Stimulated activated CD8-positive, alpha-beta memory T cell treated with anti-CD3 and anti-CD28 coated beads, Interleukin-15, amount 100 ng/mL, for 4 hours (primary cell): Measurements from ENCODE around the gene CCNG2.
A peak's percentile ranks its signal among the peaks of the same experiment; 100 is the strongest.
"Not testable (repeated sequence)": the region's sequence is repeated elsewhere in the genome, so short reads cannot be mapped to it uniquely, and the experiment has no call there.

Experiments
- DNase-seq, 2 donors: peaks; one replicate each; pipeline ENCODE4 v3.0.0-alpha.2; 2020; ENCODE audit warnings: low read depth in 2 of 2

The CCNG2 gene, protein sequence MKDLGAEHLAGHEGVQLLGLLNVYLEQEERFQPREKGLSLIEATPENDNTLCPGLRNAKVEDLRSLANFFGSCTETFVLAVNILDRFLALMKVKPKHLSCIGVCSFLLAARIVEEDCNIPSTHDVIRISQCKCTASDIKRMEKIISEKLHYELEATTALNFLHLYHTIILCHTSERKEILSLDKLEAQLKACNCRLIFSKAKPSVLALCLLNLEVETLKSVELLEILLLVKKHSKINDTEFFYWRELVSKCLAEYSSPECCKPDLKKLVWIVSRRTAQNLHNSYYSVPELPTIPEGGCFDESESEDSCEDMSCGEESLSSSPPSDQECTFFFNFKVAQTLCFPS

GRCh38 chr4:77156912-77157858, at the start of gene CCNG2:
CCNG2 (plus strand) TSS chr4:77157207; CDS start chr4:77158533, 1,326 bp downstream.
- peak; percentile 72 to 73 for DNase-seq

DNA sequence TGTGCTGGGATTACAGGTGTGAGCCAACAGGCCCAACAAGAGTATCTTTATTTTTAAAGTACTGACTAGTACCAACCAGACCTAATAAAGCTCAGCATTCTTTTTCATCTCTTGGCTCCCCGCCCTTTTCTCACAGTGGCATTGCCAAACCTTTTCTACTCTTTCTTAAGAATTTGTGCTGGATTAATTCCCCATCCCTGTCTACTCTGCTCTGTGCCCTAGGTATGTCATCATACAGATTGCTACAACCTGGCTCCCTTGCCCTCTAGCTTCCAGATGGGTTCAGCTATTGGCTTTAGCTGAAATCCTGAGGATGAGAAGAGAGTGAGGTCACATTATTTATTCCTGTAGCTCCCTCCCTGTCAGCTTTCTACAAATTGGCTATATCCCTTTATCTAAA, 46.3 kb upstream of the CCNG2 start:
- DNase-seq, result no peak

GRCh38 chr4:77113069-77113468, 43.9 kb upstream of the CCNG2 start:
- no peak for DNase-seq

DNA sequence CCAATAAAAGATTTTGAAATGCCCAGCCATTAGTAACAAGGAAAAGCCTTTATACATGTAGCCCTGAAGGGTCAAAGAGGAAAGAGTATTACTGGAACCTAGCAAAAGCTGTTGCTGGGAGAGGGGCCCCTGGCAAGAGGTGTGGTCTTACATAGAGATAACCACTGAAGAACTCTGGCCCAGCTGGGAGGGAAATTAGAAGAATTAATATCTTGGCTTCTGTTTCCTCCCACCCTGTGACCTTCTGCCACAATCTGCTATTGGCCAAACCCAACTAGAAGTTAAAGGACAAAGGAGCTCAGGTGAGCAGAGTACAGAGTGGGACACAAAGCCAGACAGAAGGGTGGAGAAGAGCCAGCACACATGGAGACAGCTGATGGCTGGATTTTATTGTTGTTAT, 39.3 kb upstream of the CCNG2 start:
- DNase-seq, result no peak

DNA sequence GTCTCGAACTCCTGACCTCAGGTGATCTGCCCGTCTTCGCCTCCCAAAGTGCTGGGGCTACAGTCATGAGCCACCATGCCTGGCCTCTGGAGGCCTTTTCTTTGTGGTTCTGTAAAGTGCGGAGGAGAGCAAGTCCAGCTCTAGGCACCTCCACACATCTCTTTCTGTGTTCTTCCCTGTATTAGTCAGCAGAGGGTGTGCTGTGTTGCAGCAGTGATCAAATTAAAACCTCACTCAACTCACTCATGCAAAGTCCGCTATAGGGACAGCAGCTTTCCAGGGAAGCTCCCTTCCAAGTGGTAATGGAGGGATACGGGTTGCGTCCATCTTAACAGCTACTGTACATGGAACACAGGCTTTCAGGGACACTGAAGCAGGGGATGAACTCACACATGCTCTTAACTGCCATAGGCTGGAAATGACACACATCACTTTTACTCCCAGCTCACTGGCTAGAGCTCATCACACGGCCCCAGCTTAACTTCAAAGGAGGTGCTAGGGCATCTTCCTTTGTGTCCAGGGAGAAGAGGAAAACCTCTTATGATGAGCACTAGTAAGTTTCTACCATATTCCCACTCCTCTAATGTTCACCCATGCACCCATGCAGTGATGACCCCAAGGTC, 36.0 kb upstream of the CCNG2 start:
- no peak for DNase-seq

DNA sequence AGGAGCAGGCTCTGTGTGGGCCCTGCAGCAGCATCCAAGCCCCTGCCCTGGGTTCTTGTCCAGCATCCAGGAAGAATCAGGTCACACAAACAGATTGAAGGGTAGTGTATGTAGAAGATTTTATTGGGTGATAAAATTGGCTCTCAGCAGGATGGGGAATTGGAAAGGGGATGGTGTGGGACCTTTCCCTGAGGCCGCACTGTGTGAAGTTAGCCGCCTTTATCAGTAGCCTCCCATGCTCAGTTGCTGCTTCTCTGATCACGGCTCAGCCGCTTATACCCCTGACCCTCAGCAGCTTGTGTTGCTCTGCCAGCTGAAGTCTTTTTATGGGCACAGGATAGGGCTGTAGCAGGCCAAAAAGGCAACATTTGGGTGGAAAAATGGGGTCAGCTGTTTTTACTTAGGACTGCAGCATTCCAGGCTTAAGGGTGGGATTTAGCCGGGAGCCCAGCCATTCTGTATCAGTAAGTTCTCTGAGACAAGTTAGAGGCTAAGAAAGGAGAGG, 35.2 kb upstream of the CCNG2 start:
- DNase-seq, result no peak

- no peak for DNase-seq
Measured at GRCh38 chr4:77122656-77123055, 34.4 kb upstream of the CCNG2 start.

GRCh38 chr4:77123411-77123810, 33.6 kb upstream of the CCNG2 start:
- DNase-seq, result no peak

DNA sequence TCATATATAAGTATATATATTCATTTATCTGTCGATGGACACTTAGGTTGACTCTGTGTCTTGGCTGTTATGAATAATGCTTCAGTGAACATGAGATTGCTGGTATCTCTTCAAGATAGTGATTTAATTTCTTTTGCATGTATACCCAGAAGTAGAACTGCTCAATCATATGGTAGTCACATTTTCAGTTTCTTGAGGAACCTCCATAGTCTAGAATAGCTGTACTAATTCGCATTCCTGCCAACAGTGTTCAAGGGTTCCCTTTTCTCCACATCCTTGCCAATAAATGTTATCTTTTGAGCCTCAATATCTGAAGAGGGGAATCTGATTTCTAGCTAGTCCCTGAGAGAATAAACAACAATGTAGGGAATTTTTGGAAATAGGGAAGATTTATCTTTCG, 32.4 kb upstream of the CCNG2 start:
- no peak for DNase-seq

DNA sequence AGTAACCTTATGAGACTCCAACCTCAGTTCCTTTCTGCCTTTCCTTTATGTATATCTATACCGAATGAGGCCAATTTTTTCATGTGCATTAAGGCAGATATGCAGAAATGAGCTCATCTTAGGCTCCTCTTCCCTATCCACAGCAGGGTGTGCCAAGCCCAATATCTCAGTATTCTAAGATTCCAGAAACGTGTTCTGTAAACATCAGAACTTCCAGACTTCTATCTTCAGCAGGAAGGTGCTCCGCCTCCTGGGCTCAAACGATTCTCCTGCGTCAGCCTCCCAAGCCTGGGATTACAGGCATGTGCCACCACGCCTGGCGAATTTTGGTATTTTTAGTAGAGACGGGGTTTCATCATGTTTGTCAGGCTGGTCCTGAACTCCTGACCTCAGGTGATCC, 31.0 kb upstream of the CCNG2 start:
- no peak for DNase-seq

DNA sequence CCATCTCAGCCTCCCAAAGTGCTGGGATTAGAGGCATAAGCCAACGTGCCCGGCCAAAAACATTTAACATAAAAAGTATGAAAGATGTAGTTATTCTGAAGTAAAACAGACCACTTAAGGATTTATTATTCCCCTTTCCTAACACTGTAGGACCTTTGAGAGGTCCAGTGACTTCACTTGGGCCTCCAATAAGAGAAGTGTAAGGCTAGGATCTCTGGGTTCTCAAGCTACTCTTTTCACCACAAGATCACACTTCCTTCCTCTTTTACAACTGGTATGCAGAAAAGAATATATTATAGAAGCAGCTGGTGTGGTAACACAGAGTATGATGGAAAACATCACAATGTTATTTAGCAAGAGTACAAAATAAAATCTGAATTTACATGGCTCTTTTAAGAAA, 30.2 kb upstream of the CCNG2 start:
- DNase-seq, result no peak

GRCh38 chr4:77127215-77127614, 29.8 kb upstream of the CCNG2 start:
- no peak for DNase-seq

DNA sequence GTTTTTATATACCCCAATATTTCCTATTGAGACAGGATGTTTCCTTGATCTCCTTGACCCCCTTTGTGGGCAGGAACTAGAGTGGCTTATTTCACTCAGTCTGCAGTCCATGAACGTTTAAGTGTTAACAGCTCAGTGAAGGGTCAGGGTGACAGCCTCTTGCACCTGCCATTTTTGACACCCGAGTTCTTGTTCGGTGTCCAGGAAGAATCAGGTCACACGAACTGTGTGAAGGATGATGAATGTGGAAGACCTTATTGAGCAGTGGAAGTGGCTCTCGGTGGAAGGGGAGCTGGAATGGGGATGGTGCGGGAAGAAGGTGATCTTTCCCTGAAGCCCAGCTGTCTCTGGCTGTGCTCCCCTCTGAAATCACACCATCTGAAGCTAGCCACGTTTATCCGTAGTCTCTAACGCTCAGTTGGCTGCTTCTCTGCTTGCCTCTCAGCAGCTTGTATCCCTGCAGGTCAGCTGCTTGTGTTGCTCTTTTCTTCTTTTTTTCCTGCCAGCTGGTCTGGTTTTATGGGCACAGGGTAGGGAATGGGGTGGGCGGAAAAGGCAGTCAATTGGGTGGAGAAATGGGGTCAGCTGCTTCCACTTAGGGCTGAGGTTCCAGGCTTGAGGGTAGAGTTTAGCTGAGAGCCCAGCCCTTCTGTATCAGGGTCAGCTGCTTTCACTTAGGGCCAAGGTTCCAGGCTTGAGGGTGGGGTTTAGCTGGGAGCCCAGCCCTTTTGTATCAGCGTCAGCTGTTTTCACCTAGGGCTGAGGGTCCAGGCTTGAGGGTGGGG, 29.0 kb upstream of the CCNG2 start:
- no peak for DNase-seq

- DNase-seq, result no peak
Measured at GRCh38 chr4:77132652-77133312, 24.2 kb upstream of the CCNG2 start.

DNA sequence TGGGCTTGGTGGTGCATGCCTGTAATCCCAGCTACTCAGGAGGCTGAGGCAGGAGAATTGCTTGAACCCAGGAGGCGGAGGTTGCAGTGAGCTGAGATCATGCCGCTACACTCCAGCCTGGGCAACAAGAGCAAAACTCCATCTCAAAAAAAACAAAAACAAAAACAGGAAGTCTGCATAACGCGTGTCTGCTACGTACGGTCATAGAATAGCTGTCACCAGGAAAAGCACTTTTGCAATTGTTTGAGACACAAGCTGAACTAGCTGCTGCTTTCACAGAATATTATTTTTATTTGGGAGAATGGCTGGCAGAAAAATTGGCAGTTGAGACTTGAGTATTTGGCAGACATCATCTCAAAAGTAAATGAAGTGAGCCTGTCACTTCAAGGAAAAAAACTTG, 19.6 kb upstream of the CCNG2 start:
- DNase-seq, result not testable (repeated sequence)

- no peak for DNase-seq
Measured at GRCh38 chr4:77141964-77142645, 14.9 kb upstream of the CCNG2 start.

DNA sequence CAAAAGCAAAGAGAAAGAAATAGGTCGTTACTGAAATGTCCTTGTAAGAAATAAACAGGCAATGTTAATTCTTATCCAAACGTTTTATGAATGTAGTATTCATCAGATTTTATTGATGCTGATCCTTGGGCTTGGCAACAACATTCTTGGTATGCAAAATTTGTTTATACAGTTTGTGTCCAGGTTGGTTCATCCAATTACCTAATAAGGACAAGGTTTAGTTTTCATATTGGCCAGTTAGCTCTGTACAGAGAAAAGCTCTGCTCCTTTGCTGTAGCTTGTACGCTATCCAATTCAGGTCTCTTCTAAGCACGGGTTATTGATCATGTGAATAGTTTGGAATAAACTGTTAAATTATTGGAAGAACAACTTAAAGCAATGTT, 14.4 kb upstream of the CCNG2 start:
- DNase-seq, result no peak

DNA sequence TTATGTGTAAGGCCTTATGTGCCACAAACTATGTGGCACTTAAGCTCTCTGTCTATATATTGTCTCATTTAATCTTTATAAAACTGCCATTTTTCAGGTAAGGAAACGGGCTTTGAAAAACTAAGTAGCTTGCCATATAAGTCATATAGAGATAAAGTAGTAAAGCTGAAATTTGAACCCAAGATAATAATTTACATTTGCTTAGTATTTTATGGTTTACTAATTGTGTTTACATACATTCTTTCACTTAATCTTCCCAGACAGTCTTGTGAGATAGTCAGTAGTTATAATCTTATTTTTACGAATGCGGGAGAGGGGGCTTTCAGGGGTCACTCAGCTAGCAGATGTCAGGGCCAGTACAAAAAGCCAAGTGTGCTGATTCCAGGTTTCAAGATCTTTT, 13.9 kb upstream of the CCNG2 start:
- DNase-seq, result no peak

- no peak for DNase-seq
Measured at GRCh38 chr4:77145842-77146185, 11.2 kb upstream of the CCNG2 start.
